DMS 273 (cell line): Measurements from ENCODE around the gene RGS14.
"Not testable (repeated sequence)": the region's sequence is repeated elsewhere in the genome, so short reads cannot be mapped to it uniquely, and the experiment has no call there.

ENCODE experiments used
- DNase-seq: peaks from one replicate; lab custom pipeline; 2025; ENCODE audit not compliant: unreplicated experiment; lab: John Stamatoyannopoulos, UW

RGS14 gene

DNA sequence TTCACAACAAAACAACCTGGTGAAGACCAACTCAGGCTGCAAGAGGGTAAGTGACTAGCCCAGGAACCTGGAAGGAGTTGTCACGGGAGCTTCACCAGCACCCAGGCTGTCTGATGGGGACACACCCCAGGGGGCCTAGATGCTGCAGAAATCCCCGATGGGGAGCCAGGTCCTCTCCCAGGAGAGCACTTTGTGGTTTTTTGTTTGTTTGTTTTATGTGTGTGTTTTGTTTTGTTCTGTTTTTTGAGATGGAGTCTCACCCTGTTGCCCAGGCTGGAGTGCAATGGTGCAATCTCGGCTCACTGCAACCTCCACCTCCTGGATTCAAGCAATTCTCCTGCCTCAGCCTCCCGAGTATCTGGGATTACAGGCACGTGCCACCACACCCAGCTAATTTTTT is 17.8 kb downstream of the RGS14 start:
- not testable (repeated sequence) for DNase-seq

DNA sequence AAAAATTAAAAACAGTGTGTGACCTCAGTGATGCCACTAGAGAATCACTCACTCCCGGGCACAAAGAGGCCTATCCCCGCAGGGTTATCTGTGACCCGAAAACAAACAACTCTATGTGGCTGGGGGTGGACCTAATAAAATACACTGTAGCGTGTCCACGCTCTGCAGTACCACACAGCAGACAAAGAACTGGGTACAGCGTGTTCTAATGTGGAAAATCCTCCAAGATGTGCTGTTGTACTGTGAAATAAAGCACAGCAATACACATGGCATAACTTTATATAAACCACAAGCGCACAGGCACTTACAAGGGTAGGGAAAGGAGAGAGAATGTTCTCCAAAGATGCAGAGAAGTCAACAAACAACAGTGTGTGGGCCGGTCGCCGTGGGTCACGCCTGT is 18.4 kb downstream of the RGS14 start:
- no peak for DNase-seq

DNA sequence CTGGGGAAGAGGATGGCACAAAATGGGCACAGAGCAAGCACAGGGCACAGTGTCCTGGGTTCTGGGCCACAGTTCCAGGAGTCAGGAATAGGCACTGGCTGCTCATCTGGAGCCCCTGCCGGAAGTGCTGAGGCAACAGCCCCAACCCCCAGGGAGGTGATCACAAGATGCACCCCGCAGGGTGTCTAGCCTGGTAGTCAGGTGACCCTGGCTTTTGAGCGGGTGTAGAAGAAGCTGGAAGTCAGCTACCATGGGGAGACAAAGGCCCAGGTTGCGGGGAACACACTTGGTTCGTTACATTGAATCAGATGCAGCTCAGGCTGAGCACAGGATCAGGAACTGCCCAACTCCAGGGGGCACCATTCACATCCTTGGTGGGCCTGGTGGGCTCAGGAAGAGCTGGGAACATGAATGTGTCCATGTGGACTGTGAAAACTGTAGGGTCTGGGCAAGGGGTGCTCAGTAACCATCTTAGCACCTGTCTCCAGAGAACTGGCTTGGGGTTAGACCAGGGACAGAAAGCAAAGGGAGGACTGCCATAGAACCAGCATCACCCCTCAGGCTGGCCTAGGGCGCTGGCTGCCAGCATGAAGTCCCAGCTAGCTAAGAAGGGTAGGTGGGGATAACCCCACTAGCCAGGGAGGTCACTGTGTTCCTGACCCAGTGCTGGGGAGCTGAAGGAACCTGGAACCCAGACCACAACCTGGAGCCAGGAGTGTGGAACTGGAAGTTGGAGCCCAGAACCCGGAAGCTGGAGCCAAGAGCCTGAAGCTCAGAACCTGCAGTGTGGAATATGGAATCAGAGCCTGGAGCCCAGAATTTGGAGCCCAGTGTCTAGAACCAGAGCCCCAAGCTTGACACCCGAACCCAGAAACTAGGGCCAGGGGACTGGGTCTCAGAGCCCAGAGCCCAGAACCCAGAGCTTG is 20.4 kb downstream of the RGS14 start:
- DNase-seq = no peak

DNA sequence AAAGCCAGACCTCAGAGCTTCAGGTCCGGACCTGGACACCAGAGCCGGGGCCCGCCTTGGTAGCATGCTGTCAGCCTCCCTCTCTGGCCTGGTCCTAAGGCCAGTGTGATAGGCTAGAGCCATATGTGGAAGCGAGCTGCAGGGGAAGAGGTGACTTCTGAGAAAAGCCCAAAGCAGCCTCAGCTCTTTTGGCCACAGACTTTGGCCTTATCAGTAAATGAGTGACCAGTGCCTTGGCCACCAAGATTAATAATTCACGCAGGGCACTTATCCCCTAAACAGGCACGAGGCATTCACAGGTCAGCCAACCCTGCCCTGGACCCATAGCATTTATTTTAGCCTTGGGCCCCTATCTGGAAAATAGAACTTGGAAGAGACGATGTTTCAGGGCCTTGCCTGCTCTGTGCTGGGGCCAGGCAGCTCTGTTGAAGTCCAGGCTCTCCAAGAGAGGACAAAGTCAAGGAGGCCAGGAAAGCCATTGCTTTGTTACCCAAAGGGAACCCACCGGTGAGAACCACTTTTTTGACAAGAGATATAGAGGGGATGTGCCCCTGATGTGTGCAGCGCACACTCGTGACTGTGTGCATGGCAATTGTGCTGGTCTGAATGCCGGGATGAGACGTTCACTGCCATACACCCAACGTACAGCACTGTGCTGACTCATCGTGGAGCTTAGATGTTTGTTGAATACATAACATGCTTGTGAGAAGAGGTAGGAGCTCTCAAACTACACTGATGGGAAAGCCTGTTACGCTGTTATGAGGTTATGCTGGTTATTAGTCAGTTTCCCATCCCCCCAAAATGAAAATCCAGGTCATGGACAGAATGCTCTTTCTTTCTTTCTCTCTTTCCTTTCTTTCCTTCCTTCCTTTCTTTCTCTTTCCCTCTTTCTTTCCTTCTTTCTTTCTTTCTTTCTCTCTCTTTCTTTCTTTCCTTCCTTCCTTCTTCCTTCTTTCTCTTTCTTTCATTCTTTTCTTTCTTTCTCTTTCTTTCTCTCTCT is 21.5 kb downstream of the RGS14 start:
- DNase-seq = no peak

DNA sequence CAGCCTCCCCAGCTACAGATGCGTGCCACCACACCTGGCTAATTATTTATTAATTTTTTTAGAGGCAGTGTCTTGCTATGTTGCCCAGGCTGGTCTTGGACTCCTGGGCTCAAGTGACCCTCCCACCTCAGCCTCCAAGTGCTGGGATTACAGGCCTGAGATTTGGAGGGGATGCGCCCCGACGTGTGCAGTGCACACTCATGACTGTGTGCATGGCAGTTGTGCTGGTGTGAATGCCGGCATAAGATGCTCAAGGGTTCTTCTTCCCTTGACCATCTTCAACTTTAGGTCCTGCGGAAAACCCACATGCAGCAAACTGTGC is 23.0 kb downstream of the RGS14 start:
- no peak for DNase-seq

DNA sequence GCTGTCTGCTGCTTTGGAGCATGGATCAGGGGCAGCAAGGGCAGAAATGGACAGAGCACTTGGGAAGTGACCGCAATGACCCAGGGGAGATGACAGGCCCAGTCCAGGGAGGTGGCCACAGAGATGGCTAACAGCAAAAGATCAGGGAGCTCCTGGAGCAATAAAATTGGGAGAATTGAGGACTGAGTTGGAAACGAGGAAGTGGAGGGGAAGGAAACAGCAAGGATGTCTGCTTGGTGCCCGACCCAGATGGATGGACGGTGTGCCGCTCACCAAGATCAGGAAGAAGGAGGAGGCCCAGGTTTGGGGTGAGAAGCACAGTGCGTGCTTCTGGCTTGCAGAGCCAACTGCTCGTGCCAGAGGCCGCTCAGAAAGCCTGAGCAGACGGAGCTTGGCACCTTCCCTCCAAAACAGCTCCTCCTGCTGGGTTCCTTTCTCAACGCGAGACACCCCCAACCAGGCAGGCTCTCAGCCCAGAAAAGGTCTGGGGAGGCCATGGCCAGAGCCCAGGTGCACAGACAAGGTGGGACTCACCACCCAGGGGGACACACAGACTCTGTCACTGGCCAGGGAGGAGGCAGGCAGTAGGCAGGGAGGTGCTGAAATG is 24.8 kb downstream of the RGS14 start:
- peak; percentile 86 for DNase-seq

DNA sequence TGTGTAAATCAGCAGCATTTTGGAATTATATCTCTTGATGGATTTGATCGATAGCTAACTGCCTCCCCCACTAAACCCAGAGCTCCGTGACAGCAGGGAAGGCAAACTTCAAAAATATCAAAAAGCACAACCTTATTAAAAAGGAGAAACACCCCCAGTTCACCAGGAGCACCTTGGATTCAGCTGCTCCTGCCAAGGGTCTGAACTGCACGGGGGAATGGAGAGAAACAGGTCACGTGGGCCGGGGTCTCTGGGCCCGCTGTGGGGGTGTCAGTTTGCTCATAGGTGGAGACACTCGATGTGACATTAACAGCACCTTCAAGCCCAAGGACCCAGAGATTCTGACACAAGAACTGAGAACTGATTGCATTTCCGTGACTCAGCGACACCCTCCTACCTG is 25.5 kb downstream of the RGS14 start:
- DNase-seq = no peak

DNA sequence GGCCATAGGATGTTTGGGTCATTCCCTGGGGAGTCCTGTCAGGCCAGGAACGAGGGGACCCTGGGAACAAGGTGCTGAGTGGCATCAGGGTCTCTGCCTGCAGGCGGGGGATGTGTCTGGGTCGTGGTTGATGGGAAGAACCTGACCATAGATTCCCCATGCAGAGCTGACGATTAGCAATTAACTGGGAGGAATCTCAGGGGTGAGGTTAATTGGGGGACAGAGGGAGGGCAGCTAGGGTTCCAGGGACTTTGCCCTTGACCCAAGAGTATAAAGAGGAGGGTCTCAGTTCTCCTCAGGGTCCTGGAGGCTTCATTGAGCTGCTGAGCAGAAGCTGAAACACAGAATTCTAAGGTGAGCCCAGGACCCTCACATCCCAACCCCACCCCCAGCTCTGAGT is 26.4 kb downstream of the RGS14 start, which contains the start of gene SLC34A1:
SLC34A1 (plus strand) TSS at position 301 of the 400 bp plus-strand sequence. CDS start 1,308 bp downstream, outside the sequence.
- no peak for DNase-seq

DNA sequence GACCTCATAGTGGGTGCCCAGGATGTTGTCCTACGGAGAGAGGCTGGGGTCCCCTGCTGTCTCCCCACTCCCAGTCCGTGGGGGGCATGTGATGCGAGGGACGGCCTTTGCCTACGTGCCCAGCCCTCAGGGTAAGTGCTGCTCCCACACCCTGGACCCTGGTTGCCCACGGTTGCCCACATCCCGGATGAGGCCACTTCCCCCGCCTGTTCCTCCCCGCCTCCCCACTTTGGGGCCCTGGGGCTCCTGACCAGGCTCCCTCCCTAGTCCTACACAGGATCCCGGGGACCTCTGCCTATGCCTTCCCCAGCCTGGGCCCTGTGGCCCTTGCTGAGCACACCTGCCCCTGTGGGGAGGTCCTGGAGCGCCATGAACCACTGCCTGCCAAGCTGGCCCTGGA is 28.0 kb downstream of the RGS14 start:
- no peak for DNase-seq

DNA sequence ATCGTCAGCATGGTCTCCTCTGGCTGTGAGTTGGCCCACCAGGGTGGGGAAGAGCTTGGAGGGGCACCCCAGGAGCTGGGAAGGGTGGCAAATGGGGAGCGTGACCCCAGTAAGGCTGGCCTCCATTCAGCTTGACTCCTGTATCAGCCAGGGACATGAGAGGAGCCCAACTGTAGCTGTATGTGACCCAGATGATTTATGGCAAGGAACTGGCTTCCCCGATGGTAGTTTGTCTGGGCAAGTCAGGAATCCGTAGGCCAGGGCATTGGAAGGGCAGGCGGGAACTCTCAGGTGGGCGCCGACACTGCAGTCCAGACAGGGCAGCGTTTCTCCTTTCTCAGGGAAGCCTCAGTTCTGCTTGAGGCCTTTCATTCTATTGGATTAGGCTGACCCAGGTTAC is 28.8 kb downstream of the RGS14 start:
- no peak for DNase-seq

DNA sequence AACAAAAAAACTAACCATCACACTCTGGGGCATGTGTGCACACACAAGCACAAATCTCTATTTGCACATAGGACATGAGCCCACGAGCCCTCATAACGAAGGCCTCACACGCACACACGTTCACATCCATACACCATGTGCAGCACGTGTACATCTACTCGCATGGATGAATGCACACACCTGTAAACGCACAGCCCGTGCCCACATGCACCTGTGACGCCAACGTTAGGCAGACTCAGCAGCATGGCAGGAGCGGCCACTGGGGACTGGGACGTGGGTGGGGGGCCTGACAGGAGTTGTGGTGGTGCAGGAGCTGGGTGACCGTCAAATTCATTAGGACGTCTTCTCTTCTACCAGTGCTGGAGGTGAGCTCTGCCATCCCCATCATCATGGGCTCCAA is 29.7 kb downstream of the RGS14 start:
- DNase-seq = no peak

DNA sequence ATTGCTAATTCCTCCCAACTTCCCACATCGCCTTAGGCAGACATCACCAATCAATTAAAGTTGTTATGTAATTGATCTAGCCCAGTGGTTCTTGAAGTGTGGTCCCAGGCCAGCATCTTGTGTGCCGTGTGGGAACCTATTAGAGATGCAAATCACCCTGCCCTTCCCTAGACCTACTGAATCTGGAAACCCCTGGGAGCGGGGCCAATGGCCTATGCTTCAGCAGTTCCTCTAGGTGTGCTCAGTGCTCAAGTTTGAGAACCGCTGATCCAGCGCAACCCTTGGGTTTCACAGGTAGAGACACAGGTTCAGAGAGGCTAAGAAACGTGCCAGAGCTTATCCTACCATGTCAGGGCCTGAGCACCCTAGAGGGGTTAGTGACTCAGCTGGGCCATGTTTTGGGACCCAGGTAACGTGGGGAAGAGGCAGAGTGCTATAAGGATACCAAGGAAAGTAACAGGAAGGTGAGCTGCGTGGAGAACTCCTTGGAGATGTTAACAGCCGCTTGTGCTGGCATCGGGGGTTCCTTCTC is 30.9 kb downstream of the RGS14 start:
- no peak for DNase-seq

DNA sequence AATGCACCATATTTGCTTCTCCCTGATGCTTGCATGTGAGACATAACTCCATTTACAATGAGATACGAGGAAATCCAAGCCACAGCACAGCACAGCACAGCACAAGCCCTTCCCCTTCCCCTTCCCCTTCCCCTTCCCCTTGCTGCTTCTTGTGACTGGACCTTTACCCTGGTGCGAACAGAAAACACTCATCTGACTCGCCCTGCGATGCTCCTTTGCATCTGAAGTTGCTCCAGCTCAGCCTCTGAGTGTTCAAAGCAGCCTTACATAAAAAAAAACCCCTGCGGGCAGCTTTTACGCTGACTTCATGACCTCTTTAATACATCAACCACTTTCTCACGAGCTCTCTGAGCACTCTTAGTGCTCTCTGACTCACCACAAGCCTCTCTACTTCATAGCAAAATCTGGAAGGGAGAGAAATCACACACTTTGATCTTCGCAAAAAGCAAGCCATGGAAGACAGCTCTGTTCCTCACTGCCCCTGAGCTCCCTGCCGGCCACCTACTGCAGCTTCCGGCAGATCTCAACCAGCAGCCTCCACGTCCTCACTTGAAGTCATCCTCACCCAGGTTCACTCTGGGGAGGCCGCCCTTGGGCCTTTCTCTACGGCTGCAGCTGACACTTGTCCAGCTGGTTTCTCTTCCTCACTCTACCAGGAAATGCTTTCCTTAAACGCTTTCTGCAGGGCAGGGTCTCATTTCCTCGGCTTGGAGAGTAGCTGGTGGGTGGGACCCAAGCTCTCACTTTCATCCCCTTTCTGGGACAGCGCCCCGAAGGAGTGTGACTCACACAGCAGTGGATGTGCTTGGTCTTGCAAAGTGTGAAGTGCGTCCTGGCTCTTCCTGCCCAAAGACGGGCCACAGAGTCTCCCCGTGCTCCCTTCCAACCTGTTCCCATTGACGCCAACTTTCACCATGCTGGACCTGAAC is 31.8 kb downstream of the RGS14 start:
- DNase-seq = no peak

DNA sequence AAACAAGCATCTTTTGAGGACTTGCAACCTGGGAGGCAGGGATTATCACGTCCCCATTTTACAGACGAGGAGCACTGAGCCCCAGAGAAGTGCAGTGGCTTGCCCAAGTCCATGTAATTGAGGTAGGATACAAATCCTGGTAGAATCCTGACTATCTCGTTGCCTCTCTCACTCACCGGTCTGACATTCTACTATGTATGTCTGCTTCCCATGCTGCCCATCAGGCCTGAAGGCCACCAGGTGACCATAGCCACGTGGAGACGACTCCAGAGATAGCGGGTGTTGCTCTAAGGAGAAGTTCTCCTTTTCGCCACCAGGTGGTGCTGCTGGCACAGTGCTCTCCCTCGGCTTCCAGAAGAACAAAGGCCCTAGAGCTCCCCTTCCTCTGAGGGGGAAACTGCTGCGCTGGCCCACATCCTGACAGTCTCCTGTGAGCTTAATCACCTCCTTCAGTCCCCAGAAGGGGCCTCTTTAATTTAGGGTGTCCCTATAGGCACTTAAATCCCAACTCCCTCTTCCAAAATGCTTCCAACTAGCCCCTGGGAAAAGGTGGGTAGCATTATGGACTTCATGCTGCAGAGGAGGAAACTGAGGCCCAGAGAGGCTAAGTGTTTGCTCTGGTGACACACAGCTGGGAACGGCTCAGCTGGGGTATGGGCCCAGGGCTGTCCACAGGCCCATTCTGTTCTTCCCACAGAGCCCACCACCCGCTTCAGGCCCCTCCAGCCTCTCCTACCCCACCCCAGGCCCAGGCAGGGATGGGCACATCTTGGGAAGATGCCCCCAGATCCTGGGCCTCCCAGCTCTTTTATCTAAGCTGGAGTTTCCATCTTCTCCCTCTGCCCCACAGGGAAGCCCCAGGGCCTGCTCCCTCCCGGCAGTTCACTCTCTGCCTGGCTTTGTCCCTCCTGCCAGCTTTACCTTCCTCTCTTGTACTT is 32.9 kb downstream of the RGS14 start:
- peak; percentile 92 for DNase-seq

DNA sequence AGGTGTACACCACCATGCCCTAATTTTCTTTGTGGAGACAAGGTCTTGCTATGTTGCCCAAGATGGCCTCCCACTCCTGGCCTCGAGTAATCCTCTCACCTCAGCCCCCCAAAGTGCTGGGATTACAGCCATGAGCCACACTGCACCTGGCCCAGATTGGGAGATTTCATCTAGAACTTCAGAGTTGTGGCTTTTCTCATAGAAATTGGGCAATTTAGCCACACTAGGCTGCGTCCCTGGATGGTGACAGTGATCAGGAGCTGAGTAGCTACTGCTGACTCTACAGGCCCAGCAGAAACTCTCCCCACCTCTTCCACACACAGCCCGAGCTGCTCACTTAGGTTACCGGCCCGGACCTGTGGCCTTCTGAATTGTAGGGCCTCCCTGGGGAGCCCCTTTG is 35.0 kb downstream of the RGS14 start:
- no peak for DNase-seq

DNA sequence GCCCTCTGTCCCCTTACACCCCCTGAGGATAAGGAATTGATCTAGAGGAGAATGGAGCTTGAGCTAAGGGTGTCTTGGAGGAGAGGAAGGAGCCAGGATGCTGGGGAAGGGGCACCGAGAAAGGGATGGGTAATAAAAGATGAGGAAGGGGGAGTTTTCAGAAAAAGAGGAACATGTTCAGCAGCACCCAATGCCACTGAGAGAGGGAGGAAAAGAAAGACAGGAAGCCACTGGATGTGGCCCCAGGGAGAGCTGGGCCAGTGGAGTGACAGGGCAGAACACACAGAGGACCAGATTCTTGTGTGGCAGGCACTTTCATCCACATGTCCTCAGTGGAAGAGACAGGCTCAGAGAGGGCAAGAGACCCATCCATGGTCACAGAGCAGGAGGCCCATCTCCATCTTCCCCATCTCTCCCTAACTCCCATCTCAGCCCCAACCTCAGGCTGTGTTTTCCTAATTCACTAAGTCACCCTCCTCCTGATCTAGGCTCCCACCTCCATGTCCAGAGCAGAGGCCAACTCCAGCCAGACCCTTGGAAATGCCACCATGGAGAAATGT is 35.6 kb downstream of the RGS14 start:
- no peak for DNase-seq

DNA sequence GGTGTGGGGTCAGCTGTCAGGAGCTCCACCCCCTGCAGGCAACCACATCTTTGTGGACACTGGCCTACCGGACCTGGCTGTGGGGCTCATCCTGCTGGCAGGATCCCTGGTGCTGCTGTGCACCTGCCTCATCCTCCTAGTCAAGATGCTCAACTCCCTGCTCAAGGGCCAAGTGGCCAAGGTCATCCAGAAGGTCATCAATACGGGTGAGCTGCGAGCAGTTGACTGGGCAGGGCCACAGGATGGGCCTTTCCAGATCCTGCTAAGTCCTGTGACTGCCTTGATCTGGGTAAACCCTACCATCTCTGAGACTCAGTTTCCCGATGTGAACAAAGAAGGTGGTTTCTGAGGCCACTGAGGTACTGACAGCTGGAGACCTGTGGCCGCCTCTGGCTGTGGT is 36.3 kb downstream of the RGS14 start:
- no peak for DNase-seq

DNA sequence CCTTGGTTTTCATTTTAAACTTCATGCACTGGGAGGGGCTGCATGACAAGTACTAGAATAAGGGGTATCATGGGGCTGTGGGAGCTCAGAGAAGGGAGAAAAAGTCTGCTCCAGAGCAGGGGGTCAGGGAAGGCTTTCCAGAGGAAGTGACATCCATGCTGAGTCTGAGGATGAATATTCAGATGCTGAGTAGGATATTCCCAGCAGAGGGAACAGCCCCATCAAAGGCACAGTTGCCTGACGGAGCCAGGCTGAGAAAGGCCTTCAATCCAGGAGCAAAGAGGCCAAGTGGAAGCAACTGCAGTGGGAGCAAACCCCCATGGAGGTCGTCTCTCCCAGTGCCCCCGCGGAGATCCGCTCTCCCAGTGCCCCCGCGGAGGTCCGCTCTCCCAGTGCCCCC is 38.4 kb downstream of the RGS14 start:
- DNase-seq = no peak

DNA sequence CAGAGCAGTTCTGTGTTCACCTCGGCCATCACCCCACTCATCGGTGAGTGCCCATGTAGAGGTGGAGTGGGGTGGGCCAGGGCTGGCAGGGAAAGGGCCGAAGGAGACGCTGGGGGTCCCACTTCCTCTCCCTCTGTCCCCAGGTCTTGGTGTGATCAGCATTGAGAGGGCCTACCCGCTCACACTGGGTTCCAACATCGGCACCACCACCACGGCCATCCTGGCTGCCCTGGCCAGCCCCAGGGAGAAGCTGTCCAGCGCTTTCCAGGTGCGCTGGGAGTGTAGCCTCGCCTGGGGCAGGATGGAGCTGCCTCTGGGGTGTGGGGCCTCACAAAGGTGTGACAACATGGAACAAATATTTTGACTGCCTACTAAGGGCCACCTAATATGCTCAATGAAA is 39.1 kb downstream of the RGS14 start:
- DNase-seq = no peak
